GM08714 (cell line): ENCODE measurements around the gene TMEM89.

Experiments used
- H3K4me3 ChIP-seq: fragments of 200-500 bp; sonication (Bioruptor generic); 2 replicates; pipeline ENCODE4 v1.5.1; 2014; ENCODE audit warnings: mild to moderate bottlenecking, low read length, inconsistent platforms
- ZNF274 ChIP-seq: IDR thresholded peaks from 2 replicates; pipeline ENCODE4 v1.6.1; 2012; ENCODE audit warnings: mild to moderate bottlenecking, low read depth, low read length

TMEM89 gene

GRCh38 chr3:48621461-48621869 is at the start of gene TMEM89:
TMEM89 (minus strand) TSS chr3:48621769; CDS start chr3:48621756, 13 bp downstream.
- H3K4me3 ChIP-seq: no peak within 1 kb of the TSS
- no peak for TF ChIP-seq ZNF274

GRCh38 chr3:48664929-48665328 is 43.4 kb upstream of the TMEM89 start:
- TF ChIP-seq ZNF274: no peak
- H3K4me3 ChIP-seq: no peak overlapping the region

- no peak overlapping the region for H3K4me3 ChIP-seq
- no peak for TF ChIP-seq ZNF274
Measured at GRCh38 chr3:48664313-48664644, 42.7 kb upstream of the TMEM89 start.

GRCh38 chr3:48663489-48664312 is 42.1 kb upstream of the TMEM89 start:
- peak overlapping the region; percentile 49; the same call in 1 of the 2 replicates for H3K4me3 ChIP-seq
- TF ChIP-seq ZNF274: no peak

GRCh38 chr3:48662753-48663488 is 41.4 kb upstream of the TMEM89 start, which contains the start of gene CELSR3:
CELSR3 (minus strand) TSS chr3:48662886; CDS start chr3:48662634, 252 bp downstream.
- TF ChIP-seq ZNF274: no peak
- peak within 1 kb of the TSS; percentile 49; the same call in 1 of the 2 replicates for H3K4me3 ChIP-seq

GRCh38 chr3:48662145-48662752 is 40.7 kb upstream of the TMEM89 start:
- peak overlapping the region; percentile 11; the same call in 1 of the 2 replicates for H3K4me3 ChIP-seq
- TF ChIP-seq ZNF274: no peak

GRCh38 chr3:48661501-48662144 is 40.1 kb upstream of the TMEM89 start:
- peak overlapping the region; percentile 31; the same call in 1 of the 2 replicates for H3K4me3 ChIP-seq
- no peak for TF ChIP-seq ZNF274

GRCh38 chr3:48660800-48661400 is 39.3 kb upstream of the TMEM89 start:
- TF ChIP-seq ZNF274: no peak
- no peak overlapping the region; the same call in 1 of the 2 replicates for H3K4me3 ChIP-seq

- H3K4me3 ChIP-seq: peak overlapping the region; percentile 53; the same call in 1 of the 2 replicates
Measured at GRCh38 chr3:48656841-48657281, 35.3 kb upstream of the TMEM89 start.

GRCh38 chr3:48656061-48656840 is 34.7 kb upstream of the TMEM89 start:
- peak overlapping the region; percentile 53; the same call in 1 of the 2 replicates for H3K4me3 ChIP-seq
- no peak for TF ChIP-seq ZNF274

More at GRCh38 chr3:48656841-48657281, 35.3 kb upstream of the TMEM89 start:
- no peak for TF ChIP-seq ZNF274

GRCh38 chr3:48655606-48656005 is 34.0 kb upstream of the TMEM89 start:
- H3K4me3 ChIP-seq: no peak overlapping the region
- TF ChIP-seq ZNF274: no peak

GRCh38 chr3:48655063-48655462 is 33.5 kb upstream of the TMEM89 start:
- H3K4me3 ChIP-seq: no peak overlapping the region
- TF ChIP-seq ZNF274: no peak
